HG02981 (cell line): Measurements from ENCODE around the gene ITGB2.

Source experiments
- ATAC-seq: cut with Tn5 transposase; IDR thresholded peaks from one replicate; pipeline ENCODE4 v1.9.1; 2021; ENCODE audit warnings: mild to moderate bottlenecking, moderate library complexity; ENCODE audit not compliant: unreplicated experiment

ITGB2 gene

DNA sequence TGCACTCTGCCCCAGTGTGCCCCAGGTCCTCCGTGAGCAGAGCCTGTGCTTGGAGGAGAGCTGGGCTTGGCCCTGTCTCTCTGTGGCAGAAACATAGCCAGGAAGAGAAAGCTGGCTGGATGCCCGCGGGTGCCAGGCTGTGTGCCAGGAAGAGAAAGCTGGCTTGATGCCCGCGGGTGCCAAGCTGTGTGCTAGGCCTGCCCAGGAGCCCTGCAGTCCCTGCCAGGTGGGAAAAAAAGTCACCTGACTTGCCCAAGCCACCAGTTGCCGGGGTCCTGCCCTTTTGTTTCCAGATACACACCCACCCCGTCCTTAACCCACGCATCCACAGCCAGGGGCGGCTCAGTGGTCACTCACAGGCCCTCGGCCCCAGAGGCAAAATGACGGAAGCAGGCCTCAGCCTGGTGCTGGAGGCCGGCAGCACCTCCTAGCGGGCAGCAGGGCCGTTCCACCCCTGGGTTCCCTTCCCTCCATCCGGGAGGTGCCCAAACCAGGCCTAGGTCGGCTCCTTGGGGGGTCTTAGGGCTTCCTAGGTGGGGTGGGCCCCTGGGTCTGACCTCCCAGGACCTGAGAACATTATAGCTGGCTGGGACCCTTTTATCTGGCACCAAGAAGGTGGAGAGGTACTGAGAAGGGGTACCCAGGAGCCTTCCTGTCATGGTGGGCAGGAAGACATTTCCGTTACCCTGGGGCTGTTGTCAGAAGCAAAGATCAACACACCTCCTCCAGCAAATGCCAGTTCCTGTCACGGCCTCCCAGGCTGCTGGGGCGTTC lies 9.1 kb downstream of the ITGB2 start:
- no peak for ATAC-seq

DNA sequence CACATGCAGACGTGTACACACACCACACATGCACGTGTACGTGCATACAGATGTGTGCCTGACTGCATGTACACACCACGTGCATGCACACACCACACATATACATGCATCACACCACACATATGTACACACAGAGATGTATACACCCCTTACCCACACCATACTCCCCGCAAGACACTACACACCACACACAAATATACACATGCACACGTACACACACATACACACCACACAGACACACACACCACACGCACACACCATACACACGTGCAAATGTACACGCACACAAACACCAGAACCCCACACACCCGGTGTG lies 9.7 kb downstream of the ITGB2 start:
- ATAC-seq, result no peak

DNA sequence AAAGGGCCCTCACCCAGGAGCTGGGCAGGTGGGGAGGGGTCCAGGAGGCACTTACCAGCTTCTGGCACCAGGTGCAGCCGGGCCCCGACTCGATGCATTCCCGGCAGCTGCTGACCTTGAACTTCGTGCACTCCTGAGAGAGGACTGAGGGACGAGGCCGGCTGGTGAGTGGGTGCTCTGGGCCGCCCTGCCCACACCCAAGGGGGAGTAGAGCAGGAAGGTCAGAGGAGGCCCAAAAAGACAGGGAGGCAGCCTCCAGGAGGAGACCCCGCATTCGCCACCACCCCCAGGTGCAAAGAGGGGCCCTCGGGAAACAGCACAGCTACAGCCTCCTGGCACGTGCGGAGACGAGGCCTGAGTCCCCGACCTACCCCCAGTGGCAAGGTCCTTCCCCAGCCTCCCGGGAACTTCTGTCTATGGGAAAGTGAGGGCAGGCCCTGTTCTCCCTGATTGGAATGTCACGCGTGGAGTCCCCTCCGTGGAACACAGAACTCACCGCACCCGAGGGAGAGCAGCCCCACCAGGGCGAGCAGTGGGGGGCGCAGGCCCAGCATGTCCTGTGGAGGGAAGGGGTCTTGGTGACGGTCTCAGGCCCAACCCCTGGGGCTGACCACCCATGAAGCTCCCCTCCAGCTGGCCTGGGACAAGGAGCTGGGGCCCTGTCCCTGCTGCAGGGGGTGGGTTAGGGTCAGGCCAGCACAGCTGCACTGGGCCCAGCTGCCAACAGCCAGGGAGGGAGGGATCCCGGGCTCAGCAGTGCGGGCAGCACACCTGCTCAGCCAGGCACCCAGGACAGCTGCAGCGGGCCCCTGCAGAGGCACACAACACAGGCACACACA lies 10.3 kb downstream of the ITGB2 start:
- ATAC-seq, result no peak

DNA sequence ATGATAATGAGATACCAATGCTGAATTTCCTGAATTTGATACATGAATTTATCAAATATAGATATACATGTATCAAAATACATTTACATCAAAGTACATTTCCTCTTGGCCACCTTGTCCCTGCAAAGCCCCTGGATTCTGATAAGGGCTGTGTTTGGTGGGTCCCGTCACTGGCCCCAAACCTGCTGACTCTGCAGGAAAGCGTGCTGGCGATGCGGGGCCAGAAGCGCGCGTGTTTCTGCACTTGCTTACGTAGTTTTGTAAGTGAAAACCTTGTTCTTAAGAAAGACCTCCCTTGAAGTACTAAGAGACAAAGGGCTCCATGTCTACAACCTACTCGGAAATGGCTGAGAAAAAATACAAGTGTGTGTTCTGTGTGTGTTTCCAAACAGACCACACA lies 11.0 kb downstream of the ITGB2 start:
- no peak for ATAC-seq

DNA sequence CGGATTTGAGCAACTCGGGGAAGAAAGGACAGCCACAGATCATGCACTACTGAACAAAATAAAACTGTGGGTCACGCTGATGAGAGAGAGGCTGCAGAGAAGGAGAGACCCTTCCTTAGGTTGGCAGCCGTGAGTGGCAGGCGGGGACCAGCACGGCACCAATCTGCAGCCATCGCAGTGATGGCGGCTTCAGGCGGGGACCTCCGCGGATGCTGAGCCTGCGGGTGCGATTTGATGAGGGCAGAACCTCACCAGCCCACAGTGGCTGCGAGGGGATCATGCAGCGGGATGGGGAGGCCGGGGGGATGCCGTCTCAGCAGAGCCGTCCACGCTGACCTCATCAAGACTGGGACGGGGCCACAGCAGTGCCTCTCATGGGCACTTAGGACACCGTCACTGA lies 11.8 kb downstream of the ITGB2 start:
- no peak for ATAC-seq

DNA sequence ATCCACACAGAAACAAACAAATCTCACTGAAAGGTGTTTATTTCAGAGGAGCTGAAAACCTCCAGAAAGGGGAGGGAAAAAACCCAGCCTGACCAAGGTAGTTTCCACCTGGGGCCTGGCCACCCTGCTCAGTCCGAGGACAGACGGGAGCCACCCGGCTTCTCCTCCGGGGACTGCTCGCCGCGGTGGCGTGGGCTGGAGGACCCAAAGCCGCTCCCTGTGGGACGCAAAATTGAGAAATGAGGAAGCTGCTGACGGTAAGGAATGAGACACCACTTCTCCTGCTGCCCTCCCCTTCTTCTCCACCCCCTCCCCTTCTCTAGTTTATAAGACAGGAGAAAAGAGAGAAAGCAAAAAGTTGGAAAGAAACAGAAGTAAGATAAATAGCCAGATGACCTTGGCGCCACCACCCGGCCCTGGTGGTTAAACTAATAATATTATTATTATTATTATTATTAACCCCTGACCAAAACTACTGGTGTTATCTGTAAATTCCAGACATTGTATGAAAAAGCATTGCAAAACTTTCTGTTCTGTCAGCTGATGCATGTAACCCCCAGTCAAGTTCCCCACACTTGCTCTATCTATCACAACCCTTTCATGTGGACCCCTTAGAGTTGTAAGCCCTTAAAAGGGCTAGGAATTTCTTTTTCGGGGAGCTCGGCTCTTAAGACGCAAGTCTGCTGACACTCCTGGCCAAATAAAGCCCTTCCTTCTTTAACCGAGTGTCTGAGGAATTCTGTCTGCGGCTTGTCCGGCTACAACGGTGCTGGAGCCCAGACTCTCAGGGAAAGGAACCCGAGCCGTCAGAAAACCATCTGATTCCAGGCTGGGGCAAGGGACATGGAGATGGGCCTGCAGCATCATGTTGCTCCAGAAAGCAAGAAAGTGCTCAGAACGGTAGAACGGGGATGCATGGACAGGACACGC lies 12.5 kb downstream of the ITGB2 start:
- ATAC-seq, result no peak

DNA sequence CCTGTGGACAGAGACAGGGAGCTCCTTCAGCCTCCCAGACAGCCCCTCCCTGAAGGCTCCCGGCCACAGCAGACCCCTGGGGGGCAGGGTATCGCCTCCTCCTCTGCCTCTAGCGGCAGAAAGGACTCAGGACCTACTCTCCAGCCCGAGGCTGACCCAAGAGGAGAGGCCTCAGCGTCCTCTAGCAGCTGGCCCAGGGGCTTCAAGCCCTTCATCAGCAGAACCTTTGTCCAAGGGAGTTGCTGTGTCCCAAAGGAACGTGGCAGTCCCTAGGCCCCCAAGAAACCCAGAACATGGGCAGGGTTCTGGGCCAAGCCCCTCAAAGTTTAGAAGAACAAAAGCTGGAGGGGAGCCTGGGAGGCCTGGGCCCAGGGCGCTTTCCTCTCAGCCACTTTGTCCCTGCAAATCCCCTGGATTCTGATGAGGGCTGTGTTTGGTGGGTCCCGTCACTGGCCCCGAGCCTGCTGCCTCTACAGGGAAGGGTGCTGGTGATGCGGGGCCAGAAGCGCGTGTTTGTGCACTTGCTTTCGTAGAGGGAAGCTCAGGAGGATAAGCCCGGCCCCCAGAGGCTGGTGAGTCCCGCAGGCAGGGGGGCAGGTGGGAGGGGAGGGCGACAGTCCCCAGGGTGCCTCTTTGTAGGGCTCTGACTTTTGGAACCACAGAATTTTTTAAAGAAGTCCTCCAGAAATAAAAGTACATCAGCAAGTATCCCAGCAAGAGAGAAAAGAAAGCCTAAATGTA lies 13.3 kb downstream of the ITGB2 start:
- ATAC-seq, result no peak

DNA sequence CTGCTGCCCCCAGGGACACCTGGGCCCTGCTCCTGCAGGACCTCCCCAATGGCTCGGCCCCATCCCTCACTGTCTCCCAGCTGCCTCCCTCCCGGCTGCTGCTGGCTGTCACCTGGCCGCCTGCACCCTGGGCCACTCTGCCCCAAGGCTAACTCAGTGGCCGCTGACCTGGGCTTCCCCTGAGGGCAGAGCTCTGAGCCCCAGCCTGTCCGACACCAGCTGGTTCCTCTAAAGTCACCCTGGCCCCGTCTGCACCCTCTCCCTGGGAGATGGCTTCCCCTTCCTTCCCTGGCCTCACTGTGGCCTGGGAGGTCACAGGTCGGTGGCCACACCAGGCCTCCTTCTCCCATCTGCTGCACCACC lies 15.0 kb downstream of the ITGB2 start:
- no peak for ATAC-seq

DNA sequence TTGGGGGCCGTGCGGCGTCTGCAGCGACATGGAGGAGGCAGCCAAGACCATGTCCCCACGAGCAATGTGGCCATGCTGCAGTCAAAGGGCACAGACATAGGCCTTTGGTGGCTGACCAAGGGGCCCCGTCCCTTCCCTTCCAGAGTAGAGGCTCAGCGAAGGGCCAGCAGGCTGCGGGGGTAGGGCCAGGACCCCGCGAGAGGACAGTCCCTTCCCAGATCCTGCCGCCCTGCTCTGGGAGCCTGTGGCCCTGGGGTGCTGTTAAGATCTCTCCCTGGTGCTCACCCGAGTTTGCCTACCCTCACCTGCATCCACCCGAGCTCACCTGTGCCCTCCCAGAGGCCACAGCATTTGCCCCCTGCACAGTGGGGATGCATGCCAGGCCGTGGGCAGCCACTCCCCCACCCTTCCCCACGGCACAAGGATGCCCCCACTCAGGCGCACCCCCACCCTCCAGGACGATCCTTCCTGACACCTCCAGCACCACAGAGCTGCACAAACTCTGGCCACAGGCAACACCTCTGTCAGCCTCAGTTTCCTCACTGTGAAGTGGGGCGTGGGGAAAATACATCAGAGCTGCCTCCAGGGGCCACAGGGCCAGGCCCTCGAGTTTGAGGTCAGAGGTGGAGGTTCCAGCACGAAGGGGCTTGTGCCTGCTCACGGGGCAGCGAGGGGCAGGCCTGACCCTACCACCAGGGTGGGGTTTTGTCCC lies 15.5 kb downstream of the ITGB2 start:
- ATAC-seq, result no peak

DNA sequence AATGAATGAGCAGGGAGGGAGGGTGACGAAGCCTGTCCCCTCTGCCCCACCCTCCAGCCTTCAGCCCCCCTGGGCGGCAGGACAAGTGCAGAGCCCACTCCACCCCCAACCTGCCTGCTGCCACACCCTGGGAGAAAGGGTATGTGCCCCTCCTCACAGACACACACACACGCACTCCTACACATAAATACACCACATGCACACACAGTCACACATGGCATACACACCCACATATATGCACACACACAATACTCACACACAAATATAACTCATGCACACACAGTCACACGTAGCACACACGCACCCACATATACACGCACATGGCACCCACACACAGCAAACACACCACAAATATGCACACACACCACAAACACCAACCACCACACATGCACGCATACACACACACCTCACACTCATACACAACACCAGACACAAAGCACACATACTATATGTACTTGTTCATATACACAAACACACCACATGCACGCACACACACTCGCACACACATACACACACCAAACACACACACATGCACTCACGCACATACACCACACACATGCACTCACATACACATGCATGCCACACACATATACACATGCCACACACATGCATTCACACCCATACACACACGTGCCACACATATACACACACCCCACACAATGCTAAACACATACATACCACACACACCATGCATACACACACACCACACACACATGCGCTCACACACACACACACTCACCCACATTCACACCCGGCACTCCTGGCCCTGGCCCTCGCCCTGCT lies 16.4 kb downstream of the ITGB2 start:
- ATAC-seq, result no peak

DNA sequence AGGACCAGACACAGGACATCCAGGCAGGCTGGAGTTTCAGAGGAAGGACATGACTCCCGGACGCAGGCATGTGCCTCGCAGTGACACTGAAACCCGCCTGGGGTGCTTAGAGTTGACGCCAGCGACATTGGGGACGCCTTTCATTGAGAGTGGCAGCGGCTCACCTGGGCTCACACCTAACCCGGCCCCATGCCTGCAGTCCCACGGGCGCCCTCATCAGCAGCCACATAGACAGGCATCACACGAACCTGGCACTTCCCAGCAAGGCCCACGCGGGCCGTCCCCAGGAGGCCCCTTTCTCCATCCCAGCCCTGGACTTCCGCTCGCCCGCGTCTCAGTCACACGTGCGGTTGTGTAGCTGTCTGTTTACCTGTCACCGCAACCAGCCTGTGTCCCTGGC lies 17.0 kb downstream of the ITGB2 start:
- no peak for ATAC-seq

DNA sequence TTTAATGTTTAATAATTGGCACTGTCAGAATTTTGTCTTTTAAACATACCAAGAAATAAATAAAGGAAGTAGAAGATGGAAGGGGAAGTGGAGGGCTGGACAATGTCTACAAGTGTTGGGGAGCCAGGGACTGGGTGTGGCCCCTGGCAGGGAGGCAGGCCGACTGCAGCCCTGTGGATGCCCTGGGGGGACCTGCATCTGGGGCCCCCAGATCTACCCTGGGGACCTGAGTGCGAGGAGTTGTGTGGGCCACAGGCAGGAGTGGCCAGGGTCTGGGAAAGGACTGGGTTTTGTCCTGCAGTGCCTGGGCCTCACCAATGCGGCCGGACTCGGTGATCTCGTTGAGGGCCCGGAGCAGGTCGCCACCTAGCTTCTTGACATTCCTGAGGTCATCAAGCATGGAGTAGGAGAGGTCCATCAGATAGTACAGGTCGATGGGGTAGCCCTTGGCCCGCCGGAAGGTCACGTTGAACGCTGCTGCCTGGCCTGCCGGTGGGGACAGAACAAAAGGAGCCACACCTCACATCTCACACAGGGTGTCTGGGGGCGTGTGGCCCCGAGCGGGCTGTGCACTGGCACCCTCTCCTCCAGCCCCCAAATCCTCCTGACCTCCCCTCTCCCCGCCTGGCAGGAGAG lies 17.5 kb downstream of the ITGB2 start:
- no peak for ATAC-seq

DNA sequence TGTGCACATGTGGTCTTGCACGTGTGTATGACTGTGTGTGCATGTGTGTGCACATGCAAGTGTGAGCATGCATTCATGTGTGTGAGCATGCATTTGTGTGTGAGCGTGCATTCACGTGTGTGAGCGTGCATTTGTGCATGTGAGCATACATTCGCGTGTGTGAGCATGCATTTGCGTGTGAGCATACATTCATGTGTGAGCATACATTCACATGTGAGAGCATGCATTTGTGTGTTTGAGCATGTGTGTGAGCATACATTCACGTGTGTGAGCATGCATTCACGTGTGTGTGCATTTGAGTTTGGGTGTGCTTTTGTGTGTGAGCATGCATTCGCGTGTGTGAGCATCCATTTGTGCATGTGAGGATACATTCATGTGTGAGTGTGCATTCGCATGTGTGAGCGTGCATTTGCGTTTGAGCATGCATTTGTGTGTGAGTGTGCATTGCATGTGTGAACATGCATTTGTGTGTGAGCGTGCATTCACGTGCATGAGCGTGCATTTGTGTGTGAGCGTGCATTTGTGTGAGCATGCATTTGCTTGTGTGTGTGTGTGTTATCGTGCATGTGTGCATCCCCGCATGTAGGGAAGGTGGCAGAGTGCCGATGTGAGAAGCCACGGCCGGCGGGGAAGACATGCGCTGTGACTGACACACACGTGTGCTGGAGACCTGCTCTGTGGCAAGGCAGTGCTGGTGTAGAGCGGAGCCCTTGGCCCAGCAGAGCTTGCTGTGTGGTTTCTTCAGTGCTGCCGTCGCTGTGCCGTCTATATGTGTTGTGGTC lies 18.2 kb downstream of the ITGB2 start:
- ATAC-seq, result no peak

DNA sequence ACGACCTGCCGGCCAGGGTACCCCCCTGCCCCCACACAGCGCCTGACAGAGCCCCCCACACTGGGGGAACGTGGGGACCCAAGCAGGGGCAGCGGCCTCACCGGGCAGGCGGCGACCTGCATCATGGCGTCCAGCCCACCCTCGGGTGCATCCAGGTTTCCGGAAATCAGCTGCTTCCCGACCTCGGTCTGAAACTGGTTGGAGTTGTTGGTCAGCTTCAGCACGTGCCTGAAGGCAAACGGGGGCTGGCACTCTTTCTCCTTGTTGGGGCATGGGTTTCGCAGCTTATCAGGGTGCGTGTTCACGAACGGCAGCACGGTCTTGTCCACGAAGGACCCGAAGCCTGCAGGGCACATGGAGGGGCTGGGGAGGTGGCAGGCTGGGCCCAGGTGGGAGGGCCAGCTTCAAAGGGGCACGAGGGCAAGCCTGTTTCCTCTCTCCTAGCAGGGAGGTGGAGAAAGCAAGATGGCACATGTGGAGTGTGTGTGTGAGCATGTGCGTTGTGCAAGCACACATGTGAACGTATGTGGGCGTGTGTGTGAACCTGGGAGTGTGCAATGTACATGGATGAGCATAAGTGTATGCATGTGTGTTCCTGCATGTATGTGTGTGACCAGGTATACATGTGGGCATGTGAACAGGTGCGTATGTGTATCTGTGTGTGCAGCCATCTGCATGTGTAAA lies 19.2 kb downstream of the ITGB2 start:
- ATAC-seq, result no peak

DNA sequence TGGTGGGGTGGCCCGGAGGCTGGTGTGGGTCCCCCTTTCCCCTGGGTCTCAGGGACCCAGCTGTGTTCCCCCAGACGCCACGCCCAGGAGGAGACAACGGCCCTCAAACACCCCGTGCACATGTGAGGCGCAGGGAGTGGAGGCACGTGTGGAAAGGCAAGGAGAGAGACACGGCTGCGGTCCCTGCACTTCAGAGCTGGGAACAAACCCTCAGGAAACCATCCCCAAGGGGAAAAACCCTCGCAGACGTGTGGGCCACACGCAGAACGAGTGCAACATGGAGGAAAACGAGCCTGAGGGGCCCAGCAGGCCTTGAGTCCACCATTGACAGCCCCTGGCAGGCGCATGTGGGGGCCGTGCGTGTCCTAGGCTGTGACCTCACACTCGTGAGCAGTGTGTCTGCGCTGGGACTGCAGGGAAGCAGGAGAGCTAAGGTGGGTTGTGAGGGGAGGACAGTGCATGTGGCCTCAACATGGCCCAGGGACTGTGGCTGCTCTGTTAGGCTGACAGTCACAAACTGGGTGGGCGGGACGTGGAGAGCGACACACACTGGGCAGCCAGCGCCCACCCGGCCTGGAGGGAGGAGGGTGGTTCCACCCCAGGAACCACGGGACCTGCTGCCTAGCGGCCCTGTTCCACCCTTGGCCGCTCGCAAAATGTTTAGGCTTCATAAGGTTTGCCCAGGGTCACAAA lies 20.0 kb downstream of the ITGB2 start:
- no peak for ATAC-seq

DNA sequence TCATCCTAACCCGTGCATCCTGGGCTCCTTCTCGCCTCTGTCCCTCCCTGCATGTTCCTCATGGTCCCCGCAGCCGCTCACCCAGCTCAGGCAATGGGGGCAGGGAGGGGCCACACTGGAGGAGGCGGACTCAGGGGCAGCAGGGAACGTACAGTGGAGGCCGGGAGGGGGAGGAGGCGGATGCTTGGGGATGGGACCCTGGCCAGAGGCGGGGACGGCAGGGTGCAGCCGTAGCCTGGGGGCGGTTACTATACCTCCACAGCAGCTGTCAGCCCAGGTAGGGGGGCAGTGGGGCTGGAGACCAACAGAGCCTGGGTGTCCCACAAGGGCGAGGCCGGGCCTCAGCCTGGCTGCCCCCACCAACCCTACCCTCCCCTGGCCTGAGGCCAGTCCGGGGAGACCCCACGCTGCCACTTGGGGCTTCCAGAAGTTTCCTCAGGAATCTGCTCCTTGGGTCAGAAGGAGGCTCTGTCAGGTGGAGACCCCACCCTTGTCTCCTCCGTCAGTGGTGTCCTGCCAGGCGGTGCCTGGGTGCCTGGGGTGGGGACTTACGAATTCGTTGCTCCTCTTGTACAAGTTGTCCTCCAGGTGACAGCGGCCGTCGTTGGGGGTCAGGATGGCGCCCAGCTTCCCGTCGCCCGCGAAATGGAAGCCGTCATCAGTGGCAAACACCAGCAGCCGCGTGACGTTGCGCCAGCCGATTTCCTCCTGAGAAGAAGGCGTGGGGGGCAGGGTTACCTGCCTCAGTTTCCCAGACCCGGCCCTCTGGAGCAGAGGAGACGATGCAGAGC lies 20.7 kb downstream of the ITGB2 start:
- no peak for ATAC-seq
